PFSK-1 (cell line): Measurements from ENCODE around the gene TSFM.

Source experiments
- FOXP2 ChIP-seq: optimal IDR thresholded peaks from 2 replicates; pipeline ENCODE3; 2011; ENCODE audit warnings: borderline replicate concordance, control low read depth, inconsistent platforms; ENCODE audit not compliant: insufficient read depth; ENCODE audit errors: extremely low read length, extremely low read depth
- POLR2AphosphoS5 ChIP-seq: IDR thresholded peaks from 2 replicates; pipeline ENCODE4 v1.6.1; 2012; ENCODE audit warnings: low read depth, mild to moderate bottlenecking, control low read depth, low read length, moderate library complexity
- REST ChIP-seq, 2 experiments: IDR thresholded peaks; 2 replicates each; pipeline versions ENCODE4 v1.6.1 to v1.8.0; 2011 to 2012; ENCODE audit warnings: low read depth in 2 of 2, low read length in 2 of 2, control low read depth in 1 of 2, inconsistent platforms in 1 of 2, mild to moderate bottlenecking in 1 of 2, moderate library complexity in 1 of 2; ENCODE audit not compliant: insufficient read depth in 1 of 2
- SIN3A ChIP-seq: IDR thresholded peaks from 2 replicates; pipeline ENCODE4 v1.6.1; 2012; ENCODE audit warnings: mild to moderate bottlenecking, low read length, moderate library complexity, borderline replicate concordance; ENCODE audit not compliant: insufficient read depth
- TAF1 ChIP-seq: IDR thresholded peaks from 2 replicates; pipeline ENCODE4 v1.6.1; 2012; ENCODE audit warnings: low read length, control low read depth, borderline replicate concordance; ENCODE audit not compliant: insufficient read depth

The TSFM gene

GRCh38 chr12:57779736-57780135, 2.9 kb upstream of the TSFM start:
- no peak for TF ChIP-seq REST (IDR thresholded peaks at IDR 0.05; ENCODE audit: insufficient read depth in 1 of 2, low read depth in 2 of 2, low read length in 2 of 2)
- no peak for TF ChIP-seq TAF1
- no peak for TF ChIP-seq POLR2AphosphoS5
- TF ChIP-seq FOXP2, result no peak
- TF ChIP-seq SIN3A, result no peak

- no peak for TF ChIP-seq SIN3A
Measured at GRCh38 chr12:57780284-57780897, 2.2 kb upstream of the TSFM start.

GRCh38 chr12:57781244-57781643, 1.3 kb upstream of the TSFM start:
- TF ChIP-seq REST (IDR thresholded peaks at IDR 0.05; ENCODE audit: insufficient read depth in 1 of 2, low read depth in 2 of 2, low read length in 2 of 2) (no peak), SIN3A (no peak), FOXP2 (no peak), TAF1 (no peak), POLR2AphosphoS5 (no peak)

GRCh38 chr12:57781801-57782200, 786 bp upstream of the TSFM start:
- TF ChIP-seq REST (IDR thresholded peaks at IDR 0.05; ENCODE audit: insufficient read depth in 1 of 2, low read depth in 2 of 2, low read length in 2 of 2), result no peak
- no peak for TF ChIP-seq FOXP2
- TF ChIP-seq POLR2AphosphoS5, result no peak
- TF ChIP-seq TAF1, result no peak

- TF ChIP-seq SIN3A (no peak), TAF1 (no peak)
Measured at GRCh38 chr12:57782243-57782607, 362 bp upstream of the TSFM start.

- no peak for TF ChIP-seq FOXP2
- no peak for TF ChIP-seq TAF1
- TF ChIP-seq SIN3A, result no peak
Measured at GRCh38 chr12:57783466-57783801, 847 bp downstream of the TSFM start.

- TF ChIP-seq SIN3A, result no peak
- no peak for TF ChIP-seq POLR2AphosphoS5
- no peak for TF ChIP-seq REST (IDR thresholded peaks at IDR 0.05; ENCODE audit: insufficient read depth in 1 of 2, low read depth in 2 of 2, low read length in 2 of 2)
- TF ChIP-seq FOXP2, result no peak
- no peak for TF ChIP-seq TAF1
Measured at GRCh38 chr12:57783861-57784260, 1.3 kb downstream of the TSFM start.
